IPS-18c (cell line): ENCODE data around the gene ARL4A.
"Not testable (repeated sequence)": the region's sequence is repeated elsewhere in the genome, so short reads cannot be mapped to it uniquely, and the experiment has no call there.

Experiments
- H3K4me3 ChIP-seq: 2 replicates; pipeline ENCODE4 v1.7.0; 2013; ENCODE audit warnings: low read depth, mild to moderate bottlenecking, low read length, moderate library complexity; ENCODE audit not compliant: insufficient read depth
- H3K9me3 ChIP-seq: one replicate; pipeline ENCODE4 v1.6.1; 2013; ENCODE audit warnings: mild to moderate bottlenecking, low read length, moderate library complexity; ENCODE audit not compliant: control insufficient read depth, insufficient read depth

The ARL4A gene

DNA sequence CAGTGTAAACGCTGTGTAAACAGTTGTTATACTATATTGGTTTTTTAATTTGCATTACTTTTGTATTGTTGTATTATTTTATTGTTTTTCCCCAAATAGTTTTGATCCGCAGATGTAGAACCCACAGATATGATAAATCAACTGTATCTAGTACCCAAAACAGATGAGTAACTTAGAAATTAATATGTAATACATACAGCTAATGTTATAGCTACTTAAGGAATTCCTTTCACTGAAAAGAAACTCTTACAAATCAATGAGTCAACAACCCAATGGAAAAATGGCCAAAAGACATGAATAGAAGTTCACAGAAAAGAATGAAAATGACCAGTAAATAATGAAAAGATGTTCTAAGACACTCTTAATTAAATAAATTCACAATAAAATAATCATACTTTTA lies 32.3 kb upstream of the ARL4A start:
- H3K9me3 ChIP-seq, result no peaks in the 10 kb centered on the region
- H3K4me3 ChIP-seq, result no peak overlapping the region

DNA sequence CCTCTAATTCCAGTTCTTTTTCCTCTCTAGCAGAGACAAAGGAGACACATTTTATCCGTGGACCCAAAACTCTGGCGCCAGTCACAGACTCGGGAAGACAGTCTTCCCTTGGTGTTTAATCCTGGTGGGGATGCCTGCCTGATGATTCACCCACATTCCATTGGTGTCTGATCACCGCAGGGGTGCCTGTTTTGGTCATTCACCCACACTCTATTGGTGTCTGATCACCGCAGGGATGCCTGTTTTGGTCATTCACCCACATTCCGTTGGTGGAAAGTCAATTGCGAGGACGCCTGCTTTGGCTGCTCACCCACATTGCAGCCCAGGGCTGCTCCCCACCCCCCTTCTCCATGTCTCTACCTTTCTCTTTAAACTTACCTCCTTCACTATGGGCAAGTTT lies 27.0 kb upstream of the ARL4A start:
- not testable (repeated sequence) for H3K9me3 ChIP-seq, H3K4me3 ChIP-seq

DNA sequence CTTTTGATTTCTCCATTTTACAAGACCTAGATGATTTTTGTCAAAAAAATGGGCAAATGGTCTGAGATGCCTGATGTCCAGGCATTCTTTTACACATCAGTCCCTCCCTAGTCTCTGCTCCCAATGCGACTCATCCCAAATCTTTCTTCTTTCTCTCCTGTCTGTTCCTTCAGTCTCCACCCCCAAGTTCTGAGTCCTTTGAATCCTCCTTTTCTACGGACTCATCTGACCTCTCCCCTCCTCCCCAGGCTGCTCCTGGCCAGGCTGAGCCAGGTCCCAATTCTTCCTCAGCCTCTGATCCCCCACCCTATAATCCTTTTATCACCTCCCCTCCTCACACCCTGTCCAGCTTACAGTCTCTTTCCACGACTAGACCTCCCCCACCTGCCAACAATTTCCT lies 26.4 kb upstream of the ARL4A start:
- H3K4me3 ChIP-seq, H3K9me3 ChIP-seq: not testable (repeated sequence)

DNA sequence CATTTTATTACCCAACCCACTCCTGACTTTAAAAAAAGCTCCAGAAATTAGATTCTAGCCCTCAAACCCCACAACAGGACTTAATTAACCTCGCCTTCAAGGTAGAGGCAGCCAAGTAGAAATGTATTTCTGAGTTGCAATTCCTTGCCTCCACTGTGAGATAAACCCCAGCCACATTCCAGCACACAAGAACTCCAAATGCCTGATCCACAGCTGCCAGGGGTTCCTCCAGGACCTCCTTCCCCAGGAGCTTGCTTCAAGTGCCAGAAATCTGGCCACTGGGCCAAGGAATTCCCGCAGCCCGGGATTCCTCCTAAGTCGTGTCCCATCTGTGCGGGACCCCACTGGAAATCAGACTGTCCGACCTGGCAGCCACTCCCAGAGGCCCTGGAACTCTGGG lies 25.9 kb upstream of the ARL4A start:
- H3K9me3 ChIP-seq, result no peaks in the 10 kb centered on the region

DNA sequence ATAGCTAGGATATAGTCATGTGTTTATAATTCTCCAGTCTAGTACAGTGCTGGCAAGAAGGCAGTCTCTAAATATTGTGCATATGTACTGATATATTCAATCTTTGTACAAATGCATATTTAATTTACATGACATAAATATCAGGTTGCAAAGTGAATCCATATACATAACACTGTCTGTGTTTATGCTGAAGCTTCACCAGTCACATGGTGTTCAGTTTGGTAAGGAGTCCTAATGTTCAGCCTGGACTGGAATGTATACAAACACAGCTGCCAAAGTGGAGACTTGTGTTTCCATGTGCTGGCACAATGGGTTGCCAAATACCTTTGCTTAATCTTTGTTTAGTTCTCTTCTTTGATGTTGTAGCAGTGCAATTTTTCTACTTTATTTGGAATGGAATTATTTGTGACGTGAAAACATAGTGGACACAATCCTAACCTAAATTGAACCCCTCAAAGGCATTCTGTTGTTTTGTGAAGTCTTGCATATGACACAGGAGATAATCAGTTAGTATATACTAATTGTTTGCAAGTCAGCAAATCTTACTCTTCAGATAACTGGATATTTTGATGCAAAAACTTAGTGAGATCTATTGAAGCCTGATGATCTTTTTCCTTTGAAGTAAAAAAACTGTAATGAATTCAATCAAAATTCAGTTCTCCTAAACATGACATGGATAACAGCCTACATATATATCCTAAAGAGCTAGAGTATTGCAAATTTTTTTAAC lies 17.3 kb upstream of the ARL4A start:
- Histone ChIP-seq H3K4me3 (no peak overlapping the region), H3K9me3 (no peaks in the 10 kb centered on the region)

More for the DNA sequence above, 25.9 kb upstream of the ARL4A start:
- H3K4me3 ChIP-seq, result no peak overlapping the region

DNA sequence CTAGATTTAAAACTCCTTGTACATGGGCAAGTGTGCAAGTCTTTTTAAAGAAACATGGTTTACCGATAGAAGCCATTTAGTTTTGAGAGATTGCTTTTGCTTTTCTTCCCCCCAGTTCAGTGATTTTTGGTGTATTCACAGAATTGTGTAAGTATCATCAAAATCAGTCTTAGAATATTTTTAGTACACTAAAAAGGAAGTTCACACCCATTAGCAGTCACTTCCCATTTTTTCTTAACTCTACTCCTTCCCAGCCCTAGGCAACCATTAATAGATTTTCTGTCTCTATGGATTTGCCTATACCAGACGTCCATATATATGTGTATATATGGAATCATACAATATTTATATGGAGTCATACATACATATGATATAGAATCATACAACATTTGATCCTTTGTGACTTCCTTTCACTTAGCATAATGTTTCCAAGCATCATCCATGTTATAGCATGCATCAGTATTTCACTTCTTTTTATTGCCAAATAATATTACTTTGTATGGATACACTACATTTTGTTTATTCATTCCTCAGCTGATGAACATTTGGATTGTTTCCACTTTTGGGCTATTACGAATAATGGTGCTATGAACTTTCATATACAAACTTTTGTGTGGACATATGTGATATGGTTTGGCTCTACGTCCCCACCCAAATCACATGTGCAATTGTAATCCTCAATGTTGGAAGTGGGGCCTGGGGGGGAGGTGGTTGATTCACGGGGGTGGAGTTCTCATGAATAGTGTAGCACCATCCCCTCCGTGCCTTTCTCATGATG lies 16.5 kb upstream of the ARL4A start:
- H3K4me3 ChIP-seq, result no peak overlapping the region

DNA sequence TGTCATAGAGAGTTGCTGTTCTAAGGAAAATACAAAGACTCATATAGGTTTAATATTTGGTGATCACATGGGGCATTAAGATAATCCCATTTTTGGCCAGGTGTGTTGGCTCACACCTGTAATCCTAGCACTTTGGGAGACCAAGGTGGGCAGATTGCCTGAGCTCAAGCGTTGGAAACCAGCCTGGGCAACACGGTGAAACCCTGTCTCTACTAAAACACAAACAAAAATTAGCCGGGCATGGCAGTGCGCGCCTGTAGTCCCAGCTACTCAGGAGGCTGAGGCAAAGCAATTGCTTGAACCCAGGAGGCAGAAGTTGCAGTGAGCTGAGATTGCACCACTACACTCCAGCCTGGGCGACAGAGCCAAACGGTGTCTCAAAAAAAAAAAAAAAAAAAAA lies 14.0 kb upstream of the ARL4A start:
- not testable (repeated sequence) for H3K4me3 ChIP-seq, H3K9me3 ChIP-seq

More for the DNA sequence above, 16.5 kb upstream of the ARL4A start:
- no peaks in the 10 kb centered on the region for H3K9me3 ChIP-seq

DNA sequence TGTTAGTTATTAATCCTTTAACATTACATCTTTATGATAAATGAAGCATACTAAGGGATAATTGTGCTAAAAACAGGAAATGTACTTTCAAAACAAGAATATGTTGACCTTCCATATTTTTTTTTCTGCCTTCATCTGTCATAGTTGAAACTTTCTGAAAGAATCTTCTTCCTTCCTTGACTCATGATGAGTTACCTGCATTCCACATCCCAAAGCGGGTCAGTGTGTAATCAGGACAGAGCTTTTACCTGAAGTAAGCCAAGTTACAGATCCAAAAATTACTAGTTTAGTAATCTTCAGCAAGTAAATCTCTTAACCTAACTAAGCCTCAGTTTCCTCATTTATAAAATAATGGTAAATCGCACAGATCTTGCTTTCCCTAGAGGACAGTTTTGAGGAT lies 13.4 kb upstream of the ARL4A start:
- Histone ChIP-seq H3K4me3 (no peak overlapping the region), H3K9me3 (no peaks in the 10 kb centered on the region)

DNA sequence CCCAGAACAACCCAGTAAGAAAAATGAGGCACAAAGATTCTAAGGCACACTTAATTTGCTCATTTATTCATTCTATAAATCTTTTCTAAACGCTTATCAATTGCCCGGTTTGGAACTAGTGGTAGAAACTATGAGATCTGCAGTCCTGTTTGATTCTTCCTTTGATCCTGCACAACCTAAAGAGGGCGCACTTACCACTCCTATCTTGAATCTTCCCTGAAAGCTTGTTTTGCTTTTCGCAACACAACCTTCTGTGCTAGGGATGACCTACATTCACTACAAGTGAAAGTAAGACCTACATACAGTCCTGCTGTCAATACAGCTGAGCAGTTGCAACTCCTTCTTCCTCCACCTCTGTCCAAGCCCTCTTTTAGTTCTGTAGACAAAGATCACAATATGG lies 12.6 kb upstream of the ARL4A start:
- Histone ChIP-seq H3K4me3 (no peak overlapping the region), H3K9me3 (no peaks in the 10 kb centered on the region)

DNA sequence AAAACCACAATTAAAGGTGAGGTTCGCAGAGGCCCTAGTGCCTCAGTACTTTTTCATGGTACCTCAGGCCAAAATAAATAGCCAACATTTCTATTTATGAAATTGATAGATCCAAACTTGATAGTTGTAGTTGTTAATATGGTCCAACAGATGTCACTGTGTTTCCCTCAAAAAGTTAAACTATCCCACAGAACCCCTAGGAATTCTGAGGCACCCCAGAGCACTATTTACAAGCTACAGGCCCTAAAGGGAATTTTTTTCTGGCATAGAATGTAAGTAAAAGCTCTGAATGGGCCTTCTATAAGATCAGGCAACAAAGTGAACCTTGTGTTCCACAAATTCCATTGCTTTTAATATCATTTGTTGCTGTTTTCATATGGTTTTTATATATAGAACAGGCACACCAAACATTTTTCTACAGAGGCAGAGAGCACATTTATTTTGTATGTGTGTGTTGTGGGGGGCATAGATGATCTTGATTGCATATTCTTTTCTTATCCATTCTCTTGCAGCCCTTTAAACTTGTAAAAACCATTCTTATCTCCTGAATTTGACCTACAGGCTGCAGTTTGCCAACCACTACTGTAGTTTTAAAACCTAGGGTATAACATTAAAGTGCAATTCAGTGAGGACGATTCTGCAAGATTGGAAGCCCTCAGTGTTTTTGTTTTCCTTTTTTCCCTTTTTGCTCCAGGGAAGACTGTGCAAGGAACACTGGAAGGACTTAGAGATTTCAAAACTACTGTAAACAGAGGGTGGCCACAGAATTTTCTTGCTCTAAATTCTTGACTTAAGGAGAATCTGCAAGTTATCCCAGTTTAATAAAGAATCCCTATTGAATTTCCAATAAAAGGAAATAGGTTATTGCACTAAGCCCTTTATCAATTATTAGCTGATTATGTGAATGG lies 3.5 kb upstream of the ARL4A start:
- H3K4me3 ChIP-seq, result no peak overlapping the region
- H3K9me3 ChIP-seq, result peaks cover 2% of the 10 kb centered on the region

DNA sequence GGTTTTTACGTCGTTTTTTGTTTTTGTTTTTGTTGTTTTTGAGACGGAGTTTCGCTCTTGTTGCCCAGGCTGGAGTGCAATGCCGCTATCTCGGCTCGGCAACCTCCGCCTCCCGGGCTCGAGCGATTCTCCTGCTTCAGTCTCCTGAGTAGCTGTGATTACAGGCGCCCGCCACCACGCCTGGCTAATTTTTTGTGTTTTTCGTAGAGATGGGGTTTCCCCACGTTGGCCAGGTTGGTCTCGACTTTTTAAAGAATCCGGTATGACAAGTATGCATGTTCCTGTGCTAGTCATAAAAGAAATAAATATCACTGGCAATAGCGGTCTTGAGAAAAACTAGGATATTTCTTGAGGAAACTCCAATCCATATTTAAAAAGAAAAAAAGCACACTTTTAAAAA lies 2.7 kb upstream of the ARL4A start:
- Histone ChIP-seq H3K9me3 (peaks cover 2% of the 10 kb centered on the region), H3K4me3 (no peak overlapping the region)

DNA sequence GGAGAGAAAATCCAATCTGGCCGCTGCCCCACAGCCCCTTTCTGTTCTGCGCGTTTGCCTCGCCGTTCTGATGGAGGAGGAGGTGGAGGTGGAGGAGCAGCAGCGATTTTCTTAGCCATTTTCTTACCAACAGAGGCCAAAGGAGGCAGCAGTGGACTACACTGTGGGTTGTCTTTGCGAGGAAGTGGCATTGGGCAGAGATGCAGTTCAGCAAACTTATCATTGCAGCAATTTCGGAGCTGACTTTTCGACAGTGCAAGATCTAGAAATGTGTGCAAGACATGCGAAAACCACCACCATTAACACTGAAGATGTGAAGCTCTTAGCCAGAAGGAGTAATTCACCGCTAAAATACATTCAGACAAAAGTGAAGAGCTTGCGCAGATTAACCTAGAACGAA lies 1.9 kb upstream of the ARL4A start:
- Histone ChIP-seq H3K4me3 (no peak overlapping the region), H3K9me3 (peaks cover 2% of the 10 kb centered on the region)

DNA sequence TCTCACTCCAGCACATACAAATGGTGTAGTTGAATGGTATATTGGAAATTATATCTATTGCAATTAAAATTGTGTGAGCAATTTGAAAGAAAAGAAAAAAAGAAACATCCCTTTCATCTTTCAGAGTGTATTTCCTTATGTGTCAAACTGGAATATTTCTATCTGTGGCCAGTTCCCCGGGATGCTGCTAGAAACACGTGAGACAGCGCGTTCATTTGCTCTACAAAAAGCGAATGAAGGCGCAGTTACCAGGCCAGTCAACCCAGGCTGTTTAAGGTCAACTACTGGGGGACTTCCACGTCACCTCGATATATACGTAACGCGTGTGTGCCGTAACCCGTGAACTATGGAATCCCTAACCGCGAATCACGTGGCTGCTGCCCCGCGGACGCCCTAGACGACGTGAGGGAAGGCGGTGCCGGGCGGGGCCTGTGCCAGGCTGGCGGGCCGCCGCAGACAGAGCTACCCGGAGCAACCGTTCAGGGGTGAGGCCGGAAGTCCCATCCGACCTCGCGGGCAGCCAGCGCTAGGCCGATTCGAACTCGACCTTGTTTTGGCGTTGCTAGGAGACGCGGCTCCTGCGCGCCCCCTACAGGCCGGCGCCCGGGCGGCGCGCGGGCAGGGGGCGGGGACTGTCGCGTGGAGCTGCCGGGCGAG lies 1.1 kb upstream of the ARL4A start:
- Histone ChIP-seq H3K4me3 (peak overlapping the region; percentile 94), H3K9me3 (peaks cover 2% of the 10 kb centered on the region)

DNA sequence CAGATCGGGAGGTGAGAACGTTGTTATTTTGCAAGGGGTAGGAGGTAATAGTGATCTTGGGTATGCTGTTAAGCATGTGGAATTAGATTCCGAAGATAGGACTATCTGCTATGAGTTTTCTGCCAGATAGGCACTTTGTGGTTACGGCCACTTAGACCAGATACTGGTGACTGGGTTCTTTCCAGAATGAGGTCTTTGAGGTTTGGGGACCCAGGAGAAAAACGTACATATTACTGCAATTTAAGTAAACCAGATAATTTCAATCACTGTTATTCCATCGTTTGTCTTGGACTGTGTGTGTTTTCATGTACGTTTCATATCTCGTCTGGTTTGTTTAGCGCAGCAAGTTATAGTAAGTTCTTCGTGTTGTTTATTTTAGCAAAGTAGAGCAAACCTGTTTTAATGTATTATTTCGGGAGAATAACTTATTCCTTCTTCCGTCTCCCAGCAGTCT lies 312 bp downstream of the ARL4A start:
- peaks cover 2% of the 10 kb centered on the region for H3K9me3 ChIP-seq
- peak overlapping the region; percentile 94 for H3K4me3 ChIP-seq

DNA sequence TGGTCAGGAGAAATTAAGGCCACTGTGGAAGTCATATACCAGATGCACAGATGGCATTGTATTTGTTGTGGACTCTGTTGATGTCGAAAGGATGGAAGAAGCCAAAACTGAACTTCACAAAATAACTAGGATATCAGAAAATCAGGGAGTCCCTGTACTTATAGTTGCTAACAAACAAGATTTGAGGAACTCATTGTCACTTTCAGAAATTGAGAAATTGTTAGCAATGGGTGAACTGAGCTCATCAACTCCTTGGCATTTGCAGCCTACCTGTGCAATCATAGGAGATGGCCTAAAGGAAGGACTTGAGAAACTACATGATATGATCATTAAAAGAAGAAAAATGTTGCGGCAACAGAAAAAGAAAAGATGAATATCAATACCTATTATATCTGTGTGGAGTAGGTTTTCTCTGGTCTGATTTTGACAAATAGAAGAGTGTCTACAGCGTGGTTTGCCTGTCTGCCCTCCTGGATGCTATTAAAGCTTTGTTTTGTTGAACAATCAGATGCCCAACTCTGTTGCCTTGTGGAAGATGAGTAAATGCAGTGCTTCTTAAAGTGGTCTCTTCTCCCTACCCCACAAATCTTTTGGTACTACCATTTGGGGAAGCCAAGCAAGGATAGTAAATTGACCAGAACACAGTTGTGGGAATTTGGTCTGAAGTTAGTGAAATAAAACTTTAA lies 1.2 kb downstream of the ARL4A start:
- not testable (repeated sequence) for H3K9me3 ChIP-seq

DNA sequence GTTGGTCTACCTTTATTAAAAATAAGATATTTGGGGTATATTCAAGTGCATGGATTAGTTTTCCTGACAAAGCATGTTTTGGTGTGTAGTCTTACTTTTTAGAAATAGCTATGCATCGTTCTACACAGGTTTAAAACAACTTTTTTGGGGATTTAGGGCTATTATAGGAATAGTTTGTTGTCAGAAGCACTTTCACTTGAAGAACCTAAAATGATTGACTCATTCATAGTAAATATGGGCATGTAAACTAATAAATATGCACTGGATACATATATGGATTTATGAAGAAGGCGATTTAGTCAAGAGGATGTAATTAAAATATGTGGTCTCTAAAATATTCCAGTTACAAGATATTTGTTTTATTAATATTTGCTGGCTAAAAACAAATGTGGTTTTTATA lies 2.0 kb downstream of the ARL4A start:
- Histone ChIP-seq H3K4me3 (peak overlapping the region; percentile 53), H3K9me3 (peaks cover 2% of the 10 kb centered on the region)

More for the DNA sequence above, 1.2 kb downstream of the ARL4A start:
- peak overlapping the region; percentile 53 for H3K4me3 ChIP-seq
